HepG2 (cell line): ENCODE measurements around the gene RAB6A. TPM values are rescaled to one million over a fixed set of nuclear protein-coding genes. Genes with fewer than 3 reads are reported as not detected.

Source experiments
- CHD4 ChIP-seq: fragments of 200-600 bp; sonication (generic); IDR thresholded peaks from 2 replicates; pipeline ENCODE4 v1.7.0; 2017; ENCODE audit warnings: mild to moderate bottlenecking, low read length, borderline replicate concordance
- IRF9 ChIP-seq: sonication (generic); formaldehyde crosslinking; IDR thresholded peaks from 2 replicates; pipeline ENCODE4 v1.8.0; 2022; ENCODE audit warnings: missing genetic modification reagents, mild to moderate bottlenecking, borderline replicate concordance
- IRX3 ChIP-seq: sonication (generic); formaldehyde crosslinking; IDR thresholded peaks from 2 replicates; pipeline ENCODE4 v1.8.1; 2023; ENCODE audit warnings: mild to moderate bottlenecking, low read depth, missing genetic modification reagents, borderline replicate concordance
- NR2F1 ChIP-seq, 2 experiments: fragments of 450-650 bp in 1 of 2; formaldehyde crosslinking in 1 of 2; IDR thresholded peaks; 2 replicates each; pipeline versions ENCODE4 v1.5.0 to v1.6.1; 2016 to 2020; ENCODE audit warnings: mild to moderate bottlenecking in 1 of 2, missing compliant biosample characterization in 1 of 2, missing genetic modification reagents in 1 of 2, moderate library complexity in 1 of 2
- PRDM10 ChIP-seq: sonication (generic); formaldehyde crosslinking; IDR thresholded peaks from 2 replicates; pipeline ENCODE4 v1.4.0; 2020; ENCODE audit warnings: low read depth, missing genetic modification reagents
- SALL1 ChIP-seq: sonication (generic); formaldehyde crosslinking; IDR thresholded peaks from 2 replicates; pipeline ENCODE4 v1.8.0; 2022; ENCODE audit warnings: mild to moderate bottlenecking, missing genetic modification reagents
- SMC3 ChIP-seq: IDR thresholded peaks from 2 replicates; pipeline ENCODE4 v1.6.1; 2011; ENCODE audit warnings: low read length, improper control_type of control experiment
- ZBTB21 ChIP-seq: sonication (generic); formaldehyde crosslinking; IDR thresholded peaks from 2 replicates; pipeline ENCODE4 v1.4.0; 2020; ENCODE audit warnings: missing genetic modification reagents
- ZMYM3 ChIP-seq: sonication (generic); formaldehyde crosslinking; IDR thresholded peaks from 2 replicates; pipeline ENCODE4 v1.5.1; 2020; ENCODE audit warnings: mild to moderate bottlenecking, missing genetic modification reagents
- ZNF124 ChIP-seq: sonication (generic); formaldehyde crosslinking; IDR thresholded peaks from 2 replicates; pipeline ENCODE4 v1.4.0; 2020; ENCODE audit warnings: missing genetic modification reagents
- polyA plus RNA-seq, 8 experiments: library from polyadenylated mRNA; depleted of rRNA in 3 of 8; stranded (reverse) in 7 of 8; unstranded in 1 of 8; fragments of >200 nt; fragmentation: Illumina TruSeq in 4 of 8; extraction: Trizol in 4 of 8; gene quantifications; 2 replicates each; pipeline versions ENCODE4 v1.2.1 to v1.2.3, GENCODE V29; 2011 to 2016; ENCODE audit warnings: low read depth in 4 of 8, missing spikeins in 1 of 8, mixed read lengths in 1 of 8; ENCODE audit not compliant: insufficient read depth in 1 of 8
- total RNA-seq, 5 experiments: library from RNA; depleted of rRNA; stranded (reverse); fragments of >200 nt; fragmentation: Illumina TruSeq; extraction: Trizol; gene quantifications; 2 replicates each; pipeline ENCODE4 v1.2.3, GENCODE V29; 2016; ENCODE audit warnings: low read depth in 1 of 5
- TF ChIP-seq, protein P1 (sequence below): sonication (generic); formaldehyde crosslinking; IDR thresholded peaks from 2 replicates; pipeline ENCODE4 v1.4.0; 2020; ENCODE audit warnings: mild to moderate bottlenecking, missing genetic modification reagents
- TF ChIP-seq, protein P2 (sequence below): sonication (generic); formaldehyde crosslinking; IDR thresholded peaks from 2 replicates; pipeline ENCODE4 v1.5.1; 2020; ENCODE audit warnings: mild to moderate bottlenecking, missing genetic modification reagents, moderate library complexity
- TF ChIP-seq, protein P3 (sequence below): sonication (generic); formaldehyde crosslinking; IDR thresholded peaks from 2 replicates; pipeline ENCODE4 v1.4.0; 2020; ENCODE audit warnings: missing genetic modification reagents
- TF ChIP-seq, protein P4 (sequence below): sonication (generic); formaldehyde crosslinking; IDR thresholded peaks from 2 replicates; pipeline ENCODE4 v1.4.0; 2020; ENCODE audit warnings: missing genetic modification reagents

RAB6A gene
- total and polyA plus RNA-seq, 2 of the 13 experiments (the other 11 are each of a cell fraction or from before 2014, with no cell fraction given): 74.3 to 121 TPM

DNA sequence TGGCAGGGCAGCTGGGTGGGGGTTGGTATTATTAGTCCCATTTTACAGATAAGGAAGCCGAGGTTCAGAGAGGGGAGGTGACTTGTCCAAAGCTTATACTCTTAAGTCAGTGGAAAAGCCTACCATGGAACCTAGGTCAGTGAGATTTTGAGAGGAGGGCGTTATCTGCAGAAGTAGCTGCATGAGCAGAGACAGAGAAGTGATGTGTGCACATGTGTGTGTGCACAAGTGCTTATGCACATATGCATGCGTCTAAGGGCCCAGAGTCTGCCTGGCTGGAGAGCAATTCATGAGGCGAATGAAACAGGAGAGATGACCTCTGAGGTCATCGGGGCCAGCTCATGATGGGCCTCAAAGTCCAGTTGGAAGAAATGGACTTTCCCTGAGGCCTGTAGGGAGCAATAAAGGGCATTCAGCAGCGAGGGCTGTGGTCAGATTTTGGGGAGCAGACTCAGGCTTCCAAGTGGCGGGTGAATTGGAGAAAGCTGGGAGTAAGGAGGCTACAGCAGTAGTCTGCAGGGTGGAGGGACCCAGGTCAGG lies 106.3 kb downstream of the RAB6A start (continued):
- TF ChIP-seq ZBTB21 (CRISPR knock-in tag) (peak; percentile 44; the same call in 1 of the 2 replicates), ZMYM3 (CRISPR knock-in tag) (peak; percentile 93), ZNF124 (0 out of 2 replicates have a peak, but pooled peaks have one; percentile 32), SMC3 (peak; percentile 19; the same call in 1 of the 2 replicates), NR2F1 (CRISPR knock-in tag; IDR thresholded peaks at IDR 0.05) (peak; percentile 74 to 84; a peak in 3 of 4 replicates), IRX3 (no peak), PRDM10 (CRISPR knock-in tag) (0 out of 2 replicates have a peak, but pooled peaks have one; percentile 48), SALL1 (CRISPR knock-in tag) (peak; percentile 63), IRF9 (0 out of 2 replicates have a peak, but pooled peaks have one; percentile 41), CHD4 (peak; percentile 97)
- TF ChIP-seq, protein P1, sequence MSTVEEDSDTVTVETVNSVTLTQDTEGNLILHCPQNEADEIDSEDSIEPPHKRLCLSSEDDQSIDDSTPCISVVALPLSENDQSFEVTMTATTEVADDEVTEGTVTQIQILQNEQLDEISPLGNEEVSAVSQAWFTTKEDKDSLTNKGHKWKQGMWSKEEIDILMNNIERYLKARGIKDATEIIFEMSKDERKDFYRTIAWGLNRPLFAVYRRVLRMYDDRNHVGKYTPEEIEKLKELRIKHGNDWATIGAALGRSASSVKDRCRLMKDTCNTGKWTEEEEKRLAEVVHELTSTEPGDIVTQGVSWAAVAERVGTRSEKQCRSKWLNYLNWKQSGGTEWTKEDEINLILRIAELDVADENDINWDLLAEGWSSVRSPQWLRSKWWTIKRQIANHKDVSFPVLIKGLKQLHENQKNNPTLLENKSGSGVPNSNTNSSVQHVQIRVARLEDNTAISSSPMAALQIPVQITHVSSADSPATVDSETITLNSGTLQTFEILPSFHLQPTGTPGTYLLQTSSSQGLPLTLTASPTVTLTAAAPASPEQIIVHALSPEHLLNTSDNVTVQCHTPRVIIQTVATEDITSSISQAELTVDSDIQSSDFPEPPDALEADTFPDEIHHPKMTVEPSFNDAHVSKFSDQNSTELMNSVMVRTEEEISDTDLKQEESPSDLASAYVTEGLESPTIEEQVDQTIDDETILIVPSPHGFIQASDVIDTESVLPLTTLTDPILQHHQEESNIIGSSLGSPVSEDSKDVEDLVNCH (CRISPR knock-in tag): 0 out of 2 replicates have a peak, but pooled peaks have one; percentile 22
- TF ChIP-seq, protein P2, sequence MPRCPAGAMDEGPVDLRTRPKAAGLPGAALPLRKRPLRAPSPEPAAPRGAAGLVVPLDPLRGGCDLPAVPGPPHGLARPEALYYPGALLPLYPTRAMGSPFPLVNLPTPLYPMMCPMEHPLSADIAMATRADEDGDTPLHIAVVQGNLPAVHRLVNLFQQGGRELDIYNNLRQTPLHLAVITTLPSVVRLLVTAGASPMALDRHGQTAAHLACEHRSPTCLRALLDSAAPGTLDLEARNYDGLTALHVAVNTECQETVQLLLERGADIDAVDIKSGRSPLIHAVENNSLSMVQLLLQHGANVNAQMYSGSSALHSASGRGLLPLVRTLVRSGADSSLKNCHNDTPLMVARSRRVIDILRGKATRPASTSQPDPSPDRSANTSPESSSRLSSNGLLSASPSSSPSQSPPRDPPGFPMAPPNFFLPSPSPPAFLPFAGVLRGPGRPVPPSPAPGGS (CRISPR knock-in tag): peak; percentile 57; the same call in 1 of the 2 replicates
- TF ChIP-seq, protein P3, sequence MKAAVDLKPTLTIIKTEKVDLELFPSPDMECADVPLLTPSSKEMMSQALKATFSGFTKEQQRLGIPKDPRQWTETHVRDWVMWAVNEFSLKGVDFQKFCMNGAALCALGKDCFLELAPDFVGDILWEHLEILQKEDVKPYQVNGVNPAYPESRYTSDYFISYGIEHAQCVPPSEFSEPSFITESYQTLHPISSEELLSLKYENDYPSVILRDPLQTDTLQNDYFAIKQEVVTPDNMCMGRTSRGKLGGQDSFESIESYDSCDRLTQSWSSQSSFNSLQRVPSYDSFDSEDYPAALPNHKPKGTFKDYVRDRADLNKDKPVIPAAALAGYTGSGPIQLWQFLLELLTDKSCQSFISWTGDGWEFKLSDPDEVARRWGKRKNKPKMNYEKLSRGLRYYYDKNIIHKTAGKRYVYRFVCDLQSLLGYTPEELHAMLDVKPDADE (CRISPR knock-in tag): no peak
- TF ChIP-seq, protein P4, sequence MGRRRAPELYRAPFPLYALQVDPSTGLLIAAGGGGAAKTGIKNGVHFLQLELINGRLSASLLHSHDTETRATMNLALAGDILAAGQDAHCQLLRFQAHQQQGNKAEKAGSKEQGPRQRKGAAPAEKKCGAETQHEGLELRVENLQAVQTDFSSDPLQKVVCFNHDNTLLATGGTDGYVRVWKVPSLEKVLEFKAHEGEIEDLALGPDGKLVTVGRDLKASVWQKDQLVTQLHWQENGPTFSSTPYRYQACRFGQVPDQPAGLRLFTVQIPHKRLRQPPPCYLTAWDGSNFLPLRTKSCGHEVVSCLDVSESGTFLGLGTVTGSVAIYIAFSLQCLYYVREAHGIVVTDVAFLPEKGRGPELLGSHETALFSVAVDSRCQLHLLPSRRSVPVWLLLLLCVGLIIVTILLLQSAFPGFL (CRISPR knock-in tag): no peak
